GM12878 (cell line): Measurements from ENCODE around the gene CACNA1S. TPM values are rescaled to one million over a fixed set of nuclear protein-coding genes. Genes with fewer than 3 reads are reported as not detected.

ENCODE experiments used
- ATAC-seq: fragments of 200-7000 bp; cut with Tn5 transposase; 3 replicates; pipeline ENCODE4 v1.9.1; 2020; ENCODE audit warnings: mild to moderate bottlenecking, moderate library complexity
- BruUV-seq: library from RNA; stranded (reverse); fragments of 400-500 nt; replicated peaks from 2 replicates; lab custom pipeline; 2021; lab: Mats Ljungman, UMichigan
- CTCF ChIA-PET: fragments of 300-600 bp; sonication (Branson Sonifier 250); formaldehyde crosslinking; extraction: SDS; loops from one replicate; lab custom pipeline; 2021; ENCODE audit warnings: inconsistent platforms; lab: Yijun Ruan, JAX
- POLR2A ChIA-PET: fragments of 350-600 bp; formaldehyde crosslinking; extraction: SDS; loops from one replicate; lab custom pipeline; 2021; ENCODE audit warnings: inconsistent platforms; lab: Charles Lee
- RAD21 ChIA-PET: fragments of 300-600 bp; sonication (Branson Sonifier 250); formaldehyde crosslinking; loops from one replicate; lab custom pipeline; 2023; ENCODE audit warnings: antibody characterized with exemption; ENCODE audit not compliant: unreplicated experiment; lab: Charles Lee
- SMC1A ChIA-PET: fragments of 300-600 bp; sonication (Branson Sonifier 250); formaldehyde crosslinking; loops from one replicate; lab custom pipeline; 2023; ENCODE audit not compliant: unreplicated experiment, uncharacterized antibody; lab: Charles Lee
- DNase-seq: peaks from one replicate; pipeline ENCODE4 v3.0.0-alpha.2; 2011; ENCODE audit warnings: low read depth, low spot score
- FAIRE-seq: peaks from 3 replicates; lab custom pipeline; 2011; peaks lifted over from hg19 to GRCh38; lab: Jason Lieb, UNC
- H2AFZ ChIP-seq: 2 replicates; pipeline ENCODE4 v1.6.0; 2011; ENCODE audit warnings: low read depth, low read length, control low read depth; ENCODE audit not compliant: control insufficient read depth
- H3K27ac ChIP-seq: 2 replicates; pipeline ENCODE4 v1.5.1; 2011; ENCODE audit warnings: control low read depth; ENCODE audit not compliant: control insufficient read depth, insufficient read depth
- H3K27me3 ChIP-seq, 2 experiments: replicated peaks in 1 of 2; 2 replicates each; pipeline versions ENCODE4 v1.6.0 to v1.6.1; 2011; ENCODE audit warnings: low read length in 1 of 2; ENCODE audit not compliant: control insufficient read depth in 2 of 2, insufficient read depth in 2 of 2
- H3K36me3 ChIP-seq, 2 experiments: 2 replicates each; pipeline ENCODE4 v1.5.1; 2011; ENCODE audit warnings: low read length in 1 of 2; ENCODE audit not compliant: control insufficient read depth in 2 of 2, insufficient read depth in 2 of 2
- H3K4me1 ChIP-seq: 2 replicates; pipeline ENCODE4 v1.6.1; 2011; ENCODE audit warnings: mild to moderate bottlenecking, low read length, moderate library complexity, mixed read lengths; ENCODE audit not compliant: control insufficient read depth, insufficient read depth
- H3K4me2 ChIP-seq: 2 replicates; pipeline ENCODE4 v1.6.0; 2011; ENCODE audit warnings: control low read depth; ENCODE audit not compliant: control insufficient read depth, insufficient read depth
- H3K4me3 ChIP-seq: fragments of 200-600 bp; sonication (generic); 2 replicates; pipeline ENCODE4 v1.5.1; 2016
- H3K79me2 ChIP-seq: 2 replicates; pipeline ENCODE4 v1.6.0; 2011; ENCODE audit warnings: low read length; ENCODE audit not compliant: control insufficient read depth, insufficient read depth
- H3K9ac ChIP-seq: 2 replicates; pipeline ENCODE4 v1.8.0; 2011; ENCODE audit warnings: low read length, control low read depth, mixed read lengths; ENCODE audit not compliant: control insufficient read depth, insufficient read depth
- H3K9me3 ChIP-seq: replicated peaks from 3 replicates; pipeline ENCODE4 v1.5.1; 2011; ENCODE audit warnings: mild to moderate bottlenecking, low read length; ENCODE audit not compliant: control insufficient read depth, insufficient read depth
- H4K20me1 ChIP-seq: 2 replicates; pipeline ENCODE4 v1.6.0; 2011; ENCODE audit not compliant: control insufficient read depth, insufficient read depth
- BCL11A ChIP-seq: IDR thresholded peaks from 2 replicates; pipeline ENCODE4 v1.6.1; 2011; ENCODE audit warnings: low read depth, low read length
- CEBPB ChIP-seq, 2 experiments: fragments of 150-350 bp in 1 of 2; IDR thresholded peaks; 2 replicates each; pipeline ENCODE4 v1.6.1; 2012 to 2014; ENCODE audit warnings: low read depth in 2 of 2, low read length in 2 of 2, borderline replicate concordance in 1 of 2, inconsistent platforms in 1 of 2
- CHD2 ChIP-seq: IDR thresholded peaks from 2 replicates; pipeline ENCODE4 v1.6.1; 2011; ENCODE audit warnings: low read depth, low read length, improper control_type of control experiment, borderline replicate concordance
- CREM ChIP-seq: IDR thresholded peaks from 2 replicates; pipeline ENCODE4 v1.6.1; 2014; ENCODE audit warnings: antibody characterized with exemption, low read depth
- KAT2A ChIP-seq: conservative IDR thresholded peaks from 2 replicates; pipeline ENCODE4 v1.6.1; 2011; ENCODE audit warnings: low read depth, low read length; ENCODE audit not compliant: control insufficient read depth
- MEF2A ChIP-seq: IDR thresholded peaks from 2 replicates; pipeline ENCODE4 v1.6.1; 2011; ENCODE audit warnings: low read depth, mild to moderate bottlenecking, low read length, moderate library complexity; ENCODE audit not compliant: insufficient read depth
- MEF2B ChIP-seq: fragments of 450-650 bp; IDR thresholded peaks from 2 replicates; pipeline ENCODE4 v1.6.1; 2018; ENCODE audit warnings: mild to moderate bottlenecking, moderate library complexity; ENCODE audit not compliant: partially characterized antibody, poor library complexity, severe bottlenecking
- RB1 ChIP-seq: fragments of 450-650 bp; formaldehyde crosslinking; IDR thresholded peaks from 2 replicates; pipeline ENCODE4 v1.6.1; 2017; ENCODE audit warnings: mild to moderate bottlenecking, borderline replicate concordance
- RCOR1 ChIP-seq: conservative IDR thresholded peaks from 2 replicates; pipeline ENCODE4 v1.6.1; 2012; ENCODE audit warnings: low read depth, low read length, improper control_type of control experiment
- RUNX3 ChIP-seq: IDR thresholded peaks from 2 replicates; pipeline ENCODE4 v1.6.1; 2012; ENCODE audit warnings: low read length, inconsistent platforms
- SP1 ChIP-seq: IDR thresholded peaks from one replicate; pipeline ENCODE4 v1.6.1; 2011; ENCODE audit warnings: low read depth, low read length
- ZNF384 ChIP-seq: IDR thresholded peaks from 2 replicates; pipeline ENCODE4 v1.6.1; 2012; ENCODE audit warnings: low read depth, mild to moderate bottlenecking, low read length, improper control_type of control experiment, borderline replicate concordance
- WGBS: methylation state at CpG from one replicate; pipeline ENCODE4 v1.1.6; 2016; ENCODE audit warnings: low lambda C conversion rate; ENCODE audit not compliant: insufficient replicate concordance, insufficient coverage; ENCODE audit errors: missing lambda C conversion rate; 5-methylcytosine and 5-hydroxymethylcytosine counted together
- in situ Hi-C: fragments of 300-500 bp; cut with MboI; formaldehyde crosslinking; loops from 9 replicates; pipeline ENCODE4 v1.14.3; 2018; ENCODE audit warnings: mixed read lengths
- intact Hi-C: fragments of 100-400 bp; cut with micrococcal nuclease; formaldehyde crosslinking; loops from one replicate; pipeline ENCODE4 v1.14.2; 2022; ENCODE audit not compliant: unreplicated experiment
- polyA plus RNA-seq, 11 experiments: library from polyadenylated mRNA; depleted of rRNA in 4 of 11; unstranded in 6 of 11; stranded (reverse) in 5 of 11; fragments of >200 nt; fragmentation: Nextera tagmentation in 4 of 11; fragmentation: Illumina TruSeq in 1 of 11; extraction: Ambion mirVana in 4 of 11; extraction: Trizol in 1 of 11; gene quantifications; 1 replicate in 1 of 11; 2 replicates in 10 of 11; pipeline versions ENCODE4 v1.2.1 to v1.2.3, GENCODE V29; 2011 to 2016; ENCODE audit warnings: inconsistent platforms in 2 of 11, missing spikeins in 2 of 11, low read depth in 1 of 11
- total RNA-seq, 4 experiments: library from RNA; depleted of rRNA in 3 of 4; stranded (reverse); fragments of >200 nt in 3 of 4; fragmentation: Illumina TruSeq in 1 of 4; extraction: Trizol in 1 of 4; gene quantifications; 2 replicates each; pipeline versions ENCODE4 v1.2.1 to v1.2.3, GENCODE V29; 2013 to 2021
- TF ChIP-seq, protein P1 (sequence below): fragments of 450-650 bp; IDR thresholded peaks from 2 replicates; pipeline ENCODE4 v1.6.1; 2017; ENCODE audit warnings: antibody characterized with exemption, mild to moderate bottlenecking, moderate library complexity
- TF ChIP-seq, protein P2 (sequence below): IDR thresholded peaks from 2 replicates; pipeline ENCODE4 v1.6.1; 2012; ENCODE audit warnings: improper control_type of control experiment, low read depth, low read length; ENCODE audit not compliant: insufficient replicate concordance
- TF ChIP-seq, protein P3 (sequence below): fragments of 450-650 bp; IDR thresholded peaks from 2 replicates; pipeline ENCODE4 v1.6.1; 2017; ENCODE audit warnings: mild to moderate bottlenecking, low read depth, inconsistent platforms; ENCODE audit not compliant: poor library complexity, severe bottlenecking

CACNA1S gene
- total and polyA plus RNA-seq, 10 of the 15 experiments (the other 5 are each of a cell fraction or from before 2014, with no cell fraction given), result under 0.01 to 0.04 (median 0.02) TPM; not detected in 6

GRCh38 chr1:201128476-201128875 lies 16.2 kb upstream of the CACNA1S start:
- H3K27me3 ChIP-seq, result peaks cover 0 to 1% of the 10 kb centered on the region in 2 experiments; a peak in 1 of 4 replicates
- no peak overlapping the region for H3K4me2 ChIP-seq
- POLR2A ChIA-PET, result no interaction called here
- in situ Hi-C loops, result no loop called here
- DNase-seq (no peak), ATAC-seq (no peak), FAIRE-seq (no peak)
- H3K36me3 ChIP-seq, result no peaks in the 10 kb centered on the region
- no peaks in the 10 kb centered on the region for H4K20me1 ChIP-seq
- SMC1A ChIA-PET, result no interaction called here
- H3K4me1 ChIP-seq, result no peaks in the 10 kb centered on the region
- H3K4me3 ChIP-seq, result no peak overlapping the region
- WGBS, result 39% methylated on average over 9 of the region's 9 CpGs
- H3K27ac ChIP-seq, result no peak overlapping the region
- no peaks in the 10 kb centered on the region for H3K79me2 ChIP-seq
- intact Hi-C loops, result no loop called here
- H2AFZ ChIP-seq, result no peak overlapping the region
- BruUV-seq, result no TSS peak
- CTCF ChIA-PET, result no interaction called here
- H3K9me3 ChIP-seq, result no peaks in the 10 kb centered on the region
- H3K9ac ChIP-seq, result no peak overlapping the region
- RAD21 ChIA-PET, result no interaction called here
- no peak for TF ChIP-seq MEF2A
- TF ChIP-seq RB1, result no peak
- TF ChIP-seq, protein P1, sequence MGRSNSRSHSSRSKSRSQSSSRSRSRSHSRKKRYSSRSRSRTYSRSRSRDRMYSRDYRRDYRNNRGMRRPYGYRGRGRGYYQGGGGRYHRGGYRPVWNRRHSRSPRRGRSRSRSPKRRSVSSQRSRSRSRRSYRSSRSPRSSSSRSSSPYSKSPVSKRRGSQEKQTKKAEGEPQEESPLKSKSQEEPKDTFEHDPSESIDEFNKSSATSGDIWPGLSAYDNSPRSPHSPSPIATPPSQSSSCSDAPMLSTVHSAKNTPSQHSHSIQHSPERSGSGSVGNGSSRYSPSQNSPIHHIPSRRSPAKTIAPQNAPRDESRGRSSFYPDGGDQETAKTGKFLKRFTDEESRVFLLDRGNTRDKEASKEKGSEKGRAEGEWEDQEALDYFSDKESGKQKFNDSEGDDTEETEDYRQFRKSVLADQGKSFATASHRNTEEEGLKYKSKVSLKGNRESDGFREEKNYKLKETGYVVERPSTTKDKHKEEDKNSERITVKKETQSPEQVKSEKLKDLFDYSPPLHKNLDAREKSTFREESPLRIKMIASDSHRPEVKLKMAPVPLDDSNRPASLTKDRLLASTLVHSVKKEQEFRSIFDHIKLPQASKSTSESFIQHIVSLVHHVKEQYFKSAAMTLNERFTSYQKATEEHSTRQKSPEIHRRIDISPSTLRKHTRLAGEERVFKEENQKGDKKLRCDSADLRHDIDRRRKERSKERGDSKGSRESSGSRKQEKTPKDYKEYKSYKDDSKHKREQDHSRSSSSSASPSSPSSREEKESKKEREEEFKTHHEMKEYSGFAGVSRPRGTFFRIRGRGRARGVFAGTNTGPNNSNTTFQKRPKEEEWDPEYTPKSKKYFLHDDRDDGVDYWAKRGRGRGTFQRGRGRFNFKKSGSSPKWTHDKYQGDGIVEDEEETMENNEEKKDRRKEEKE, result no peak
- no peak for TF ChIP-seq CHD2
- TF ChIP-seq ZNF384, result no peak
- TF ChIP-seq, protein P2, sequence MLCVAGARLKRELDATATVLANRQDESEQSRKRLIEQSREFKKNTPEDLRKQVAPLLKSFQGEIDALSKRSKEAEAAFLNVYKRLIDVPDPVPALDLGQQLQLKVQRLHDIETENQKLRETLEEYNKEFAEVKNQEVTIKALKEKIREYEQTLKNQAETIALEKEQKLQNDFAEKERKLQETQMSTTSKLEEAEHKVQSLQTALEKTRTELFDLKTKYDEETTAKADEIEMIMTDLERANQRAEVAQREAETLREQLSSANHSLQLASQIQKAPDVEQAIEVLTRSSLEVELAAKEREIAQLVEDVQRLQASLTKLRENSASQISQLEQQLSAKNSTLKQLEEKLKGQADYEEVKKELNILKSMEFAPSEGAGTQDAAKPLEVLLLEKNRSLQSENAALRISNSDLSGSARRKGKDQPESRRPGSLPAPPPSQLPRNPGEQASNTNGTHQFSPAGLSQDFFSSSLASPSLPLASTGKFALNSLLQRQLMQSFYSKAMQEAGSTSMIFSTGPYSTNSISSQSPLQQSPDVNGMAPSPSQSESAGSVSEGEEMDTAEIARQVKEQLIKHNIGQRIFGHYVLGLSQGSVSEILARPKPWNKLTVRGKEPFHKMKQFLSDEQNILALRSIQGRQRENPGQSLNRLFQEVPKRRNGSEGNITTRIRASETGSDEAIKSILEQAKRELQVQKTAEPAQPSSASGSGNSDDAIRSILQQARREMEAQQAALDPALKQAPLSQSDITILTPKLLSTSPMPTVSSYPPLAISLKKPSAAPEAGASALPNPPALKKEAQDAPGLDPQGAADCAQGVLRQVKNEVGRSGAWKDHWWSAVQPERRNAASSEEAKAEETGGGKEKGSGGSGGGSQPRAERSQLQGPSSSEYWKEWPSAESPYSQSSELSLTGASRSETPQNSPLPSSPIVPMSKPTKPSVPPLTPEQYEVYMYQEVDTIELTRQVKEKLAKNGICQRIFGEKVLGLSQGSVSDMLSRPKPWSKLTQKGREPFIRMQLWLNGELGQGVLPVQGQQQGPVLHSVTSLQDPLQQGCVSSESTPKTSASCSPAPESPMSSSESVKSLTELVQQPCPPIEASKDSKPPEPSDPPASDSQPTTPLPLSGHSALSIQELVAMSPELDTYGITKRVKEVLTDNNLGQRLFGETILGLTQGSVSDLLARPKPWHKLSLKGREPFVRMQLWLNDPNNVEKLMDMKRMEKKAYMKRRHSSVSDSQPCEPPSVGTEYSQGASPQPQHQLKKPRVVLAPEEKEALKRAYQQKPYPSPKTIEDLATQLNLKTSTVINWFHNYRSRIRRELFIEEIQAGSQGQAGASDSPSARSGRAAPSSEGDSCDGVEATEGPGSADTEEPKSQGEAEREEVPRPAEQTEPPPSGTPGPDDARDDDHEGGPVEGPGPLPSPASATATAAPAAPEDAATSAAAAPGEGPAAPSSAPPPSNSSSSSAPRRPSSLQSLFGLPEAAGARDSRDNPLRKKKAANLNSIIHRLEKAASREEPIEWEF, result no peak
- no peak for TF ChIP-seq RUNX3
- no peak for TF ChIP-seq RCOR1
- TF ChIP-seq KAT2A, result no peak
- TF ChIP-seq MEF2B, result no peak
- no peak for TF ChIP-seq SP1
- TF ChIP-seq CEBPB (IDR thresholded peaks at IDR 0.05; ENCODE audit: borderline replicate concordance in 1 of 2, low read depth in 2 of 2, low read length in 2 of 2), result no peak
- TF ChIP-seq, protein P3, sequence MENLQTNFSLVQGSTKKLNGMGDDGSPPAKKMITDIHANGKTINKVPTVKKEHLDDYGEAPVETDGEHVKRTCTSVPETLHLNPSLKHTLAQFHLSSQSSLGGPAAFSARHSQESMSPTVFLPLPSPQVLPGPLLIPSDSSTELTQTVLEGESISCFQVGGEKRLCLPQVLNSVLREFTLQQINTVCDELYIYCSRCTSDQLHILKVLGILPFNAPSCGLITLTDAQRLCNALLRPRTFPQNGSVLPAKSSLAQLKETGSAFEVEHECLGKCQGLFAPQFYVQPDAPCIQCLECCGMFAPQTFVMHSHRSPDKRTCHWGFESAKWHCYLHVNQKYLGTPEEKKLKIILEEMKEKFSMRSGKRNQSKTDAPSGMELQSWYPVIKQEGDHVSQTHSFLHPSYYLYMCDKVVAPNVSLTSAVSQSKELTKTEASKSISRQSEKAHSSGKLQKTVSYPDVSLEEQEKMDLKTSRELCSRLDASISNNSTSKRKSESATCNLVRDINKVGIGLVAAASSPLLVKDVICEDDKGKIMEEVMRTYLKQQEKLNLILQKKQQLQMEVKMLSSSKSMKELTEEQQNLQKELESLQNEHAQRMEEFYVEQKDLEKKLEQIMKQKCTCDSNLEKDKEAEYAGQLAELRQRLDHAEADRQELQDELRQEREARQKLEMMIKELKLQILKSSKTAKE, result no peak
- no peak for TF ChIP-seq CREM
- TF ChIP-seq BCL11A, result no peak
